Ureter (tissue), 1 donor: ENCODE data around the gene SH3RF3. TPM values are rescaled to one million over a fixed set of nuclear protein-coding genes. Genes with fewer than 3 reads are reported as not detected.
"Not testable (repeated sequence)": the region's sequence is repeated elsewhere in the genome, so short reads cannot be mapped to it uniquely, and the experiment has no call there.

Source experiments
- DNase-seq: peaks from one replicate; pipeline ENCODE4 v3.0.0-alpha.2; 2020; ENCODE audit warnings: low spot score
- total RNA-seq: library from RNA; stranded (reverse); gene quantifications from one replicate; pipeline ENCODE4 v1.2.4, GENCODE V29; 2023
- donor health status: DM: yes; HTN: yes; CAD: no.

SH3RF3 gene
- total RNA-seq, result 8.0 TPM

GRCh38 chr2:109128616-109129355 lies at the start of gene SH3RF3:
TSS of gene SH3RF3 (plus strand) at chr2:109129205.
- DNase-seq, result peak; percentile 54

GRCh38 chr2:109079590-109079989 lies 49.4 kb upstream of the SH3RF3 start:
- no peak for DNase-seq

DNA sequence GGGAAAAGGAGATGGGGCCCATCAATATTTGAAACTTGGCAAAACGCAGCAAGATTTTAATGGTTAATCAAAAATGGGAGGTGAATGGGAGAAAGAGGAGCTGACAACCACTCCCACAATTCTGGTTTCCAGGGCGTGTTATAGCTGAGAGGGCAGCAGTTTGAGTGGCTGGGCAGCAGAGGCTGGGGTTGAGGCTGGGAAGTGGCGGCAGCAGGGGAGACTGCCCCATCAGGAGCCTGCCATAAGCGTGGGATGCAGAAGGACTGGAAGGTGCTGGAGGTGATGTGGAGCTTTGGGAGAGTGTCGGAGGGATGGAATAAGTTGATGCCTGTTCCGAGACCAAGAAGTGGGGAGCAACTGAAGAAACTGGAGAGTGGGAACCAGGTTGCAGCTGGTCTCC lies 48.9 kb upstream of the SH3RF3 start:
- DNase-seq, result no peak

DNA sequence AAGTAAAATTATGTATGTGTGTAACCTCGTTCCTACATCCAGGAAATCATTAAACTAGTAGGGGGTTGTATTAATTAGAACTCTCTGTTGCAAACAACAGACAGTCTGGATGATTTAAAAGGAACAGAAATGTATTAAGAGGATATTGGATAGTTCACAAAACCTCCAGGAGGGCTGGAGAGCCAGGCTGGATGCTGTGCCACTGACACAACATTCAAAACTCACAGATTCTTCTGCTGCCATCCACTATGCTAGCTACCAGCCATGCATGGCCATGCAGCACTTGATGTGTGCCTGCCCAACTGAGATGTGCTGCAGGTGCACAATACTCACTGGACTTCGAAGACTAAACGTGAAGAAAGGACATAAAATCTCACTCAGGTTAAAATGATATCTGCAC lies 48.2 kb upstream of the SH3RF3 start:
- DNase-seq, result no peak

- DNase-seq, result no peak
Measured at GRCh38 chr2:109081374-109081773, 47.6 kb upstream of the SH3RF3 start.

GRCh38 chr2:109083771-109084170 lies 45.2 kb upstream of the SH3RF3 start:
- DNase-seq, result no peak

DNA sequence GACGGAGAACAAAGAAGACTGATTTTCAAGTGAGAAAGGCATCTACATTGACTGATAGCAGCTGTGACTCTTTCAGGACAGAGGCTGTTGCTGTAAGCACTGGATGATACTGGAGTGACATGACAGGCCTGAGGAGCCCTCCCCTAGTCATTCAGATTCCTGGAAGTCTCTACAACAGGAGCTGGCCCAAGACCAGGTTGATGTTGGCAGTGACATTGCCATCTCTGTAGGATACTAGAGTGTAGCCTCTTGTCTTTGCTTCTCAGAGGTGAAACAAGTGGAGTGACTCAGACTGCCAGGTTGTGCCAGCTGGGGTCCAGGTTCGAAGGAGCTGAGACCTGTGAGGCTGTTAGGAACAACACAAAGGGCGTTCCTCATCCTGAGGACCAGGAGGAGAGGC lies 44.7 kb upstream of the SH3RF3 start:
- no peak for DNase-seq

- no peak for DNase-seq
Measured at GRCh38 chr2:109085912-109086742, 42.9 kb upstream of the SH3RF3 start.

GRCh38 chr2:109086743-109087020 lies 42.3 kb upstream of the SH3RF3 start:
- no peak for DNase-seq

GRCh38 chr2:109087055-109087663 lies 41.8 kb upstream of the SH3RF3 start:
- no peak for DNase-seq

GRCh38 chr2:109089602-109090300 lies 39.3 kb upstream of the SH3RF3 start:
- DNase-seq, result no peak

- DNase-seq, result no peak
Measured at GRCh38 chr2:109091526-109091925, 37.5 kb upstream of the SH3RF3 start.

- DNase-seq, result no peak
Measured at GRCh38 chr2:109094144-109094543, 34.9 kb upstream of the SH3RF3 start.

GRCh38 chr2:109098251-109098920 lies 30.6 kb upstream of the SH3RF3 start:
- no peak for DNase-seq

GRCh38 chr2:109098921-109099273 lies 30.1 kb upstream of the SH3RF3 start:
- DNase-seq, result no peak

- DNase-seq, result no peak
Measured at GRCh38 chr2:109102588-109103233, 26.3 kb upstream of the SH3RF3 start.

GRCh38 chr2:109105113-109105512 lies 23.9 kb upstream of the SH3RF3 start:
- DNase-seq, result no peak

- DNase-seq, result no peak
Measured at GRCh38 chr2:109108740-109109139, 20.3 kb upstream of the SH3RF3 start.

- no peak for DNase-seq
Measured at GRCh38 chr2:109109342-109109741, 19.7 kb upstream of the SH3RF3 start.

- no peak for DNase-seq
Measured at GRCh38 chr2:109110170-109110569, 18.8 kb upstream of the SH3RF3 start.

DNA sequence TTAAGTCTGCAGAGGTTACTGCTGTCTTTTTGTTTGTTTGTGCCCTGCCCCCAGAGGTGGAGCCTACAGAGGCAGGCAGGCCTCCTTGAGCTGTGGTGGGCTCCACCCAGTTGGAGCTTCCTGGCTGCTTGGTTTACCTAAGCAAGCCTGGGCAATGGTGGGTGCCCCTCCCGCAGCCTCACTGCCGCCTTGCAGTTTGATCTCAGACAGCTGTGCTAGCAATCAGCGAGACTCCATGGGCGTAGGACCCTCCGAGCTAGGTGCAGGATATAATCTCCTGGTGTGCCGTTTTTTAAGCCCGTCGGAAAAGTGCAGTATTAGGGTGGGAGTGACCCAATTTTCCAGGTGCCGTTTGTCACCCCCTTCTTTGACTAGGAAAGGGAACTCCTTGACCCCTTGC lies 11.8 kb upstream of the SH3RF3 start:
- DNase-seq, result not testable (repeated sequence)
